H1 (cell line): ENCODE results near the gene CELF4. TPM values are rescaled to one million over a fixed set of nuclear protein-coding genes. Genes with fewer than 3 reads are reported as not detected.

Experiments used
- CTCF ChIA-PET: fragments of 300-600 bp; sonication (Branson Sonifier 250); formaldehyde crosslinking; loops from one replicate; lab custom pipeline; 2021; ENCODE audit not compliant: partially characterized antibody; lab: Charles Lee
- POLR2A ChIA-PET: fragments of 300-600 bp; sonication (Branson Sonifier 250); formaldehyde crosslinking; loops from one replicate; lab custom pipeline; 2021; ENCODE audit warnings: inconsistent platforms; ENCODE audit not compliant: partially characterized antibody; lab: Charles Lee
- DNase-seq, 2 experiments: peaks; one replicate each; pipeline versions ENCODE4 v3.0.0 to v3.0.0-alpha.2; 2010 to 2022; ENCODE audit warnings: low spot score in 2 of 2, low read depth in 1 of 2, mixed read lengths in 1 of 2
- FAIRE-seq: peaks from 2 replicates; lab custom pipeline; 2011; peaks lifted over from hg19 to GRCh38; lab: Jason Lieb, UNC
- H2AFZ ChIP-seq: 2 replicates; pipeline ENCODE4 v1.8.1; 2012; ENCODE audit warnings: low read length, inconsistent platforms
- H2AK5ac ChIP-seq: 2 replicates; pipeline ENCODE4 v1.6.1; 2013; ENCODE audit warnings: low read depth, low read length
- H2BK120ac ChIP-seq: replicated peaks from 2 replicates; pipeline ENCODE3; 2013; ENCODE audit warnings: low read depth, low read length, inconsistent platforms
- H2BK12ac ChIP-seq: 2 replicates; pipeline ENCODE4 v1.6.1; 2013; ENCODE audit warnings: low read depth, low read length
- H2BK15ac ChIP-seq: 2 replicates; pipeline ENCODE4 v1.6.1; 2013; ENCODE audit warnings: low read length
- H2BK20ac ChIP-seq: 2 replicates; pipeline ENCODE4 v1.6.1; 2013; ENCODE audit warnings: low read length
- H2BK5ac ChIP-seq: 2 replicates; pipeline ENCODE4 v1.6.1; 2013; ENCODE audit warnings: low read depth, low read length
- H3K14ac ChIP-seq: 2 replicates; pipeline ENCODE4 v1.6.1; 2013; ENCODE audit warnings: inconsistent platforms; ENCODE audit not compliant: insufficient read length
- H3K18ac ChIP-seq: 2 replicates; pipeline ENCODE4 v1.6.1; 2013; ENCODE audit warnings: low read length; ENCODE audit errors: extremely low read depth
- H3K23ac ChIP-seq: 2 replicates; pipeline ENCODE4 v1.6.1; 2013; ENCODE audit warnings: inconsistent platforms; ENCODE audit not compliant: insufficient read length
- H3K23me2 ChIP-seq: 2 replicates; pipeline ENCODE4 v1.6.1; 2013; ENCODE audit warnings: low read depth, low read length
- H3K27ac ChIP-seq: 2 replicates; pipeline ENCODE4 v1.6.1; 2011; ENCODE audit warnings: low read depth, low read length, inconsistent platforms
- H3K27me3 ChIP-seq, 4 experiments: replicated peaks in 1 of 4; 1 replicate in 1 of 4; 2 replicates in 3 of 4; pipeline versions ENCODE4 v1.6.1 to v1.8.1; 2011 to 2013; ENCODE audit warnings: low read length in 3 of 4, mild to moderate bottlenecking in 3 of 4, inconsistent platforms in 2 of 4, mixed read lengths in 2 of 4, moderate library complexity in 1 of 4; ENCODE audit not compliant: control insufficient read depth in 3 of 4, insufficient read depth in 3 of 4; ENCODE audit errors: extremely low read depth in 1 of 4
- H3K36me3 ChIP-seq, 4 experiments: 2 replicates each; pipeline versions ENCODE4 v1.6.1 to v1.8.1; 2011 to 2013; ENCODE audit warnings: mild to moderate bottlenecking in 4 of 4, low read length in 3 of 4, moderate library complexity in 2 of 4, control low read depth in 1 of 4, inconsistent platforms in 1 of 4; ENCODE audit not compliant: insufficient read depth in 4 of 4, control insufficient read depth in 2 of 4
- H3K4ac ChIP-seq: replicated peaks from 2 replicates; pipeline ENCODE3; 2013; ENCODE audit warnings: low read length, low read depth, mixed read lengths, inconsistent platforms; ENCODE audit not compliant: insufficient read length
- H3K4me1 ChIP-seq, 4 experiments: replicated peaks in 1 of 4; 1 replicate in 1 of 4; 2 replicates in 3 of 4; pipeline versions ENCODE4 v1.6.1 to v1.8.1; 2011 to 2013; ENCODE audit warnings: low read length in 3 of 4, inconsistent platforms in 2 of 4, mixed read lengths in 1 of 4; ENCODE audit not compliant: insufficient read depth in 4 of 4, control insufficient read depth in 3 of 4
- H3K4me2 ChIP-seq, 2 experiments: 2 replicates each; pipeline versions ENCODE4 v1.6.1 to v1.8.1; 2011 to 2013; ENCODE audit warnings: low read depth in 2 of 2, low read length in 2 of 2, control low read depth in 1 of 2, inconsistent platforms in 1 of 2, mild to moderate bottlenecking in 1 of 2; ENCODE audit not compliant: insufficient read depth in 1 of 2
- H3K4me3 ChIP-seq, 4 experiments: fragments of 200-600, 300-600 bp in 1 of 4; sonication (generic), shearing (Covaris generic), sonication (Bioruptor Twin) in 1 of 4; 2 replicates each; pipeline versions ENCODE4 v1.5.1 to v1.8.1; 2011 to 2016; ENCODE audit warnings: low read length in 4 of 4, low read depth in 3 of 4, control low read depth in 2 of 4, inconsistent platforms in 2 of 4, mild to moderate bottlenecking in 2 of 4, mixed read lengths in 1 of 4, moderate library complexity in 1 of 4; ENCODE audit not compliant: insufficient read depth in 2 of 4; ENCODE audit errors: extremely low read depth in 1 of 4
- H3K56ac ChIP-seq: replicated peaks from 2 replicates; pipeline ENCODE3; 2013; ENCODE audit warnings: low read depth, mild to moderate bottlenecking, mixed read lengths, low read length, inconsistent platforms; ENCODE audit not compliant: insufficient read length
- H3K79me1 ChIP-seq: 2 replicates; pipeline ENCODE4 v1.6.1; 2013; ENCODE audit warnings: low read depth, low read length, control low read depth
- H3K79me2 ChIP-seq, 2 experiments: 2 replicates each; pipeline versions ENCODE4 v1.6.1 to v1.8.1; 2012 to 2013; ENCODE audit warnings: low read length in 2 of 2, mild to moderate bottlenecking in 2 of 2, inconsistent platforms in 1 of 2; ENCODE audit not compliant: insufficient read depth in 2 of 2, control insufficient read depth in 1 of 2
- H3K9ac ChIP-seq, 4 experiments: replicated peaks in 1 of 4; 1 replicate in 1 of 4; 2 replicates in 3 of 4; pipeline versions ENCODE4 v1.6.1 to v1.8.1; 2011 to 2013; ENCODE audit warnings: low read depth in 3 of 4, low read length in 3 of 4, control low read depth in 2 of 4, mild to moderate bottlenecking in 2 of 4, moderate library complexity in 2 of 4, inconsistent platforms in 1 of 4; ENCODE audit errors: extremely low read depth in 1 of 4
- H3K9me3 ChIP-seq, 2 experiments: 2 replicates each; pipeline versions ENCODE4 v1.6.1 to v1.8.1; 2012 to 2013; ENCODE audit warnings: mild to moderate bottlenecking in 2 of 2, moderate library complexity in 2 of 2, control low read depth in 1 of 2, inconsistent platforms in 1 of 2, low read depth in 1 of 2, low read length in 1 of 2, mixed read lengths in 1 of 2; ENCODE audit not compliant: insufficient read depth in 2 of 2
- H4K20me1 ChIP-seq, 2 experiments: replicated peaks in 1 of 2; 2 replicates each; pipeline versions ENCODE3 to v1.8.1; 2011 to 2013; ENCODE audit warnings: inconsistent platforms in 2 of 2, low read length in 2 of 2, mild to moderate bottlenecking in 1 of 2; ENCODE audit not compliant: insufficient read depth in 2 of 2, control insufficient read depth in 1 of 2
- H4K5ac ChIP-seq: 2 replicates; pipeline ENCODE4 v1.6.1; 2013; ENCODE audit warnings: low read length, low read depth, mixed read lengths, inconsistent platforms; ENCODE audit not compliant: insufficient read length
- H4K8ac ChIP-seq: 2 replicates; pipeline ENCODE4 v1.8.0; 2013; ENCODE audit warnings: mild to moderate bottlenecking, moderate library complexity, low read length, inconsistent platforms; ENCODE audit not compliant: insufficient read depth; ENCODE audit errors: extremely low read depth
- H4K91ac ChIP-seq: replicated peaks from 2 replicates; pipeline ENCODE3; 2013; ENCODE audit warnings: low read length, mixed read lengths, inconsistent platforms; ENCODE audit not compliant: insufficient read length
- CHD1 ChIP-seq: IDR thresholded peaks from 2 replicates; pipeline ENCODE4 v1.6.1; 2012; ENCODE audit warnings: low read depth, low read length, improper control_type of control experiment
- JUN ChIP-seq: IDR thresholded peaks from 2 replicates; pipeline ENCODE4 v1.6.1; 2011; ENCODE audit warnings: low read depth, mild to moderate bottlenecking, improper control_type of control experiment, low read length
- KDM1A ChIP-seq: fragments of 200-600, 300-600 bp; sonication (generic); IDR thresholded peaks from 2 replicates; pipeline ENCODE4 v1.7.1; 2016; ENCODE audit warnings: mild to moderate bottlenecking, low read length, borderline replicate concordance
- NRF1 ChIP-seq: IDR thresholded peaks from 2 replicates; pipeline ENCODE4 v1.6.1; 2011; ENCODE audit warnings: mild to moderate bottlenecking, low read depth, low read length, improper control_type of control experiment
- POLR2A ChIP-seq, 2 experiments: IDR thresholded peaks; 1 replicate in 1 of 2; 2 replicates in 1 of 2; pipeline ENCODE4 v1.6.1; 2011; ENCODE audit warnings: low read depth in 2 of 2, low read length in 2 of 2, mild to moderate bottlenecking in 2 of 2; ENCODE audit errors: control extremely low read depth in 1 of 2
- RXRA ChIP-seq: IDR thresholded peaks from 2 replicates; pipeline ENCODE4 v1.6.1; 2011; ENCODE audit warnings: low read depth, mild to moderate bottlenecking, low read length, moderate library complexity; ENCODE audit not compliant: insufficient read depth
- TCF12 ChIP-seq: IDR thresholded peaks from 2 replicates; pipeline ENCODE4 v1.6.1; 2011; ENCODE audit warnings: low read depth, mild to moderate bottlenecking, low read length
- ZNF274 ChIP-seq: IDR thresholded peaks from 2 replicates; pipeline ENCODE4 v1.7.0; 2012; ENCODE audit warnings: low read length, borderline replicate concordance; ENCODE audit errors: extremely low read depth
- WGBS, 2 experiments: shearing (Covaris generic) in 1 of 2; methylation state at CpG; one replicate each; pipeline versions ENCODE4 v1.1.6 to v1.1.7; 2013 to 2015; ENCODE audit warnings: low lambda C conversion rate in 2 of 2, mixed read lengths in 2 of 2, inconsistent platforms in 1 of 2, low coverage in 1 of 2, missing lambda C conversion rate in 1 of 2; ENCODE audit not compliant: insufficient replicate concordance in 2 of 2, insufficient coverage in 1 of 2, insufficient read length in 1 of 2; ENCODE audit errors: extremely low coverage in 1 of 2, missing lambda C conversion rate in 1 of 2; 5-methylcytosine and 5-hydroxymethylcytosine counted together
- polyA plus RNA-seq, 7 experiments: library from polyadenylated mRNA; depleted of rRNA in 3 of 7; stranded (reverse) in 5 of 7; unstranded in 2 of 7; fragments of >200 nt in 5 of 7; fragments of 200-250 nt in 2 of 7; gene quantifications; 1 replicate in 5 of 7; 2 replicates in 1 of 7; 4 replicates in 1 of 7; pipeline versions ENCODE4 v1.2.1 to v1.2.3, GENCODE V29; 2011 to 2013; ENCODE audit warnings: missing spikeins in 2 of 7, mixed read lengths in 2 of 7
- total RNA-seq: library from RNA; stranded (reverse); fragmentation: NEBNext Ultra II Directional; extraction: Animal tissue kit (Norgen Biotek cat#: 25700); gene quantifications from 2 replicates; pipeline ENCODE4 v1.2.1, GENCODE V29; 2021

Gene CELF4
- total and polyA plus RNA-seq, 2 of the 8 experiments (the other 6 are each of a cell fraction or from before 2014, with no cell fraction given) = 1.6 to 3.4 TPM

GRCh38 chr18:37422596-37422995 lies 143.0 kb downstream of the CELF4 start:
- H3K27ac ChIP-seq = no peak overlapping the region

More at GRCh38 chr18:37422596-37422995, 143.0 kb downstream of the CELF4 start:
- Histone ChIP-seq H4K8ac (no peak overlapping the region), H3K14ac (no peak overlapping the region), H3K56ac (no peak overlapping the region), H2BK120ac (no peak overlapping the region), H2AFZ (no peak overlapping the region), H4K91ac (no peak overlapping the region), H3K4me1 (peaks cover 0 to 15% (median 6%) of the 10 kb centered on the region in 4 experiments; a peak in 3 of 7 replicates), H4K20me1 (no peaks in the 10 kb centered on the region), H2BK15ac (peak overlapping the region; percentile 83; the same call in 1 of the 2 replicates), H3K18ac (no peak overlapping the region), H4K5ac (no peak overlapping the region), H3K23ac (no peak overlapping the region), H3K9me3 (no peaks in the 10 kb centered on the region), H2BK12ac (peak overlapping the region; percentile 80; the same call in 1 of the 2 replicates), H3K4me2 (no peak overlapping the region), H2BK20ac (peak overlapping the region; percentile 77; the same call in 1 of the 2 replicates), H3K79me2 (no peaks in the 10 kb centered on the region), H3K27me3 (no peaks in the 10 kb centered on the region; a peak in 3 of 7 replicates), H3K23me2 (no peaks in the 10 kb centered on the region), H2AK5ac (0 out of 2 replicates have a peak overlapping the region, but pooled peaks have one; percentile 20), H3K4ac (no peak overlapping the region), H2BK5ac (no peak overlapping the region), H3K4me3 (no peak overlapping the region), H3K79me1 (no peaks in the 10 kb centered on the region; the same call in 1 of the 2 replicates), H3K9ac (no peak overlapping the region; a peak in 1 of 7 replicates), H3K36me3 (no peaks in the 10 kb centered on the region)
- FAIRE-seq = no peak
- DNase-seq = no peak
- ChIA-PET POLR2A (interaction anchor here (1.1 kb wide), 1 partner anchor 115 kb away, joined by 3 read pairs; no protein-coding TSS in a partner anchor), CTCF (interaction anchor here (0.8 to 2.8 kb wide), 18 partner anchors 11 to 115 kb away, joined by 3 to 18 read pairs (median 4); no protein-coding TSS in a partner anchor)
- WGBS, 2 experiments = 84% methylated on average over 6 of the region's 6 CpGs; no CpG with 5 or more reads in 1 of the 2 experiments
- TF ChIP-seq CHD1 (no peak), TCF12 (no peak), NRF1 (no peak), ZNF274 (no peak), POLR2A (IDR thresholded peaks at IDR 0.05; ENCODE audit: control extremely low read depth in 1 of 2, low read depth in 2 of 2, low read length in 2 of 2) (no peak), JUN (no peak), RXRA (no peak), KDM1A (no peak)
